ENCODE results near the gene KIF13A.
"Not testable (repeated sequence)": the region's sequence is repeated elsewhere in the genome, so short reads cannot be mapped to it uniquely, and the experiment has no call there.

KIF13A gene

GRCh38 chr6:17987447-17987696 lies at the start of gene KIF13A:
KIF13A (minus strand) TSS chr6:17987635; CDS start chr6:17987463, 172 bp downstream.
- no peak for DNase-seq

DNA sequence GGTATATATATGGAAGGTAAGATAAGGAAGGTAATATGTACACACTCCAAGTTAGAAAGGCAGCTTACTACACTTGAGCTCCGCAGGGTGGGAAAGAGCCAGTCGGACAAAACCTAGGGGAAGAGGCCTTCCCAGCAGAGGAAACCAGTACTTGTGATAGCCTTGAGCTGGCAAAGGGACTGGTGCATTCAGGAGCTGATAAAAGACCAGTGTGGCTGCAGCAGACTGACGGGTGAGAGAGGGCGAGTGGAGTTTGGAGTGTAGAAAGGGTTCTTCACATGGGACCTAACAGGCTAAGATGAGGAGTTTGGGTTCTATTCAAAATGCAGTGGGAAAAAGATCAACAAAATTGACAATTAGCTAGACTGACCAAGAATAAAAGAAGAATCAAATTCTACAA lies 49.3 kb upstream of the KIF13A start:
- no peak for DNase-seq

- DNase-seq = no peak
Observed at GRCh38 chr6:18035330-18035854, 48.0 kb upstream of the KIF13A start.

GRCh38 chr6:18034798-18035202 lies 47.4 kb upstream of the KIF13A start:
- DNase-seq = peak in 1 of 2 experiments; percentile 3

DNA sequence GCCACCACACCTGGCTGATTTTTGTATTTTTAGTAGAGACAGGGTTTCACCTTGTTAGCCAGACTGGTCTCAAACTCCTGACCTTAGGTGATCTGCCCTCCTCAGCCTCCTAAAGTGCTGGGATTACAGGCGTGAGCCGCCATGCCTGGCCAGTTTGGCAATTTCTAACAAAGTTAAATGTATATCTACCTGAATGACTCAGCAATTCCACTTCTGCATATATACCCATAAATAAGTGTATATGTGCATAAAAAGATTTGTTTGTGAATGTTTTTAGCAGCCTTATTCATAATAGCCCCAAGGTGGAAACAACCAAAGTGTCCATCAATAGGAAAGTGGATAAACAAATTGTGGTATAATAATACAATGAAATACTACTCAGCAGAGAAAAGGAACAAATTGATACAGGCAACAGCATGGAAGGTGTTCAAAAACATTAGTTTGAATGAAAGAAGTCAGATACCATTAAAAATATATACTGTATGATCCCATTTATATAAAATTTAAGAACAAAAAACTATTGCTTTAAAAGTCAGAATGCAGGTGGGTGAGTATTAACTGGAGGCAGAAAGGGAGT lies 44.3 kb upstream of the KIF13A start:
- DNase-seq = no peak

- DNase-seq = no peak
Observed at GRCh38 chr6:18031189-18031588, 43.8 kb upstream of the KIF13A start.

GRCh38 chr6:18028332-18028731 lies 40.9 kb upstream of the KIF13A start:
- no peak for DNase-seq

GRCh38 chr6:18025596-18025995 lies 38.2 kb upstream of the KIF13A start:
- no peak for DNase-seq

DNA sequence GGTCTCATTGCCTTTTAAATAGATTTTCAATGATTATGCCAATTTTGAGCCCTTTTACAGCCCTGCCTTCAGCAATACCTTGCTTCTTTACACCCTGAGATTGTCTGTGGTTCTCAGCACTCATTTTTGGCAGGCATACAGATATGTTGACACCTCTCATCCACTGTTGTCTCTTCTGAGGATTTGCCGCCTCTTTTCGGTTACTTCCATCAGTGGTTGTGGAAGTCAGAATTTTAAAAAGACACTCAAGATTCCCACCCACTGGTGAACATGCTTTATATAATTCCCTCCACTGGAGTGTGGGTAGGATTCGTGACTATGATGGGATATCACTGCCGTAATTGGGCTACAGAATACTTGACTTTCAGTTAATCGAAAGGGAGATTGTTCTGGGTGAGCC lies 37.4 kb upstream of the KIF13A start:
- DNase-seq = no peak

GRCh38 chr6:18023891-18024290 lies 36.5 kb upstream of the KIF13A start:
- no peak for DNase-seq

- peak in 1 of 2 experiments; percentile 11 for DNase-seq
Observed at GRCh38 chr6:18022398-18023231, 35.2 kb upstream of the KIF13A start.

- no peak for DNase-seq
Observed at GRCh38 chr6:18021166-18021850, 33.9 kb upstream of the KIF13A start.

- DNase-seq = not testable (repeated sequence)
Observed at GRCh38 chr6:18020545-18020944, 33.1 kb upstream of the KIF13A start.

GRCh38 chr6:18019539-18020534 lies 32.4 kb upstream of the KIF13A start:
- no peak for DNase-seq

DNA sequence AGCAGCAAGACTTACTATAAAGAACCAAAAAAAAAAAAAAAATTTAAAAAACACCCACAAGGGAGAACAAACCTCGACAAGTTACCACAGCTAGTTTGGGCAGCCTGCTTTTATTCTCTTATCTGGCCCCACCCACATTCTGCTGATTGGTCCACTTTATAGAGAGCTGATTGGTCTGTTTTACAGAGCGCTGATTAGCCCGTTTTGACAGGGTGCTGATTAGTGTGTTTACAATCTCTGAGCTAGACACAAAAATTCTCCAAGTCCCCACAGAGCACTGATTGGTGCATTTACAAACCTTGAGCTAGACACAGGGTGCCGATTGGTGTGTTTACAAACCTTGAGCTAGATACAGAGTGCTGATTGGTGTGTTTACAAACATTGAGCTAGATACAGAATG lies 31.7 kb upstream of the KIF13A start:
- not testable (repeated sequence) for DNase-seq

- DNase-seq = no peak
Observed at GRCh38 chr6:18016698-18017097, 29.3 kb upstream of the KIF13A start.

DNA sequence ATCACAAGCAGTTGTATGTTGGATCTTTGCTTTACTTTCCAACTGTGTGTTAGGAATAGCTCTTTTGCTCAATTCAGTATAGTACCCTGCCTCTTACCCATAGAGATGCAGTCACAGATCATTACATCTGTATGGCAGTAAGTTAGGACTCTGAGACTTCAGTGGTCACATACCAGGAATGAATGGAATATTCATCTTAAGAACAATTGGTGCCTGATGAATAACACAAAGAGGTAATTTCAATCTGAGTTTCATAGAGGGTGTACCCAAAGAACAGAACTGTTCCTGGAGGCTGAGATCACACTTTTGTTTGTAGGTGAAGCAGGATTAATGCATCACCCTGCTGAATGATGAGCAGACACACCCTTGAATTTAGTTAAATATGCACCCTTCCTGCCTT lies 28.7 kb upstream of the KIF13A start:
- no peak for DNase-seq

GRCh38 chr6:18011287-18011686 lies 23.9 kb upstream of the KIF13A start:
- no peak for DNase-seq

- DNase-seq = not testable (repeated sequence)
Observed at GRCh38 chr6:18010540-18010939, 23.1 kb upstream of the KIF13A start.

DNA sequence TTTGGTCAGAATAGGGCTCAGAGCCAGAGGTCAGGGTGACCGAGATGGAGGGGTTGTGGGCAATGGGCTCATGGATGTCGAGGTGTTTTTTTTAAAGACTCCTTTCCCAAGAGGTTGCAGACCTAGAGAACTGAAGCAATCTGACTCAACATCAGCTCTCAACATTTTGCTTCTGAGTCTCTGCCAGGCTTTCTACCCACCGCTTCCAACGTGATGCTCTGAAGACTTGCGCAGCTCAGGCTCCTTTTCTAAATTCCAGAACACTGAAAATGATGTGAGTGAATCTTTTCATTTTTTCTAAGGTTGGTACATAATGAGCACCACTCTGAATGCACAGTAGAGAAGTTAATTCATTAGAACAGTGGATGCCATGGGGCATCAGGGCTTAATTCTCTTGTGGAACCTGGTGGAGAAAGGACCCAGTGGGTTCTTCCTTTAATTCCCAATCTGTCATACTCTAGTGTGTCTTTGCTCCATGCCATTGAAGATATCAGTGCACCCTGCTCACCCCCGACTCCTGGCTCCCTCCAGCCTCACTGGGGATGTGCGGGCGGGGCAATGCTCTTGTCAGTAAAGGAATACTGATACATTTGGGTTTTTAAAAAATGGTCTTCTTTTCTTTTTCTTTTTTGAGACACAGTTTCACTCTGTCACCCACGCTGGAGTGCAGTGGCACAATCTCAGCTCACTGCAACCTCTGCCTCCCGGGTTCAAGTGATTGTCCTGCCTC lies 17.0 kb upstream of the KIF13A start:
- no peak for DNase-seq

DNA sequence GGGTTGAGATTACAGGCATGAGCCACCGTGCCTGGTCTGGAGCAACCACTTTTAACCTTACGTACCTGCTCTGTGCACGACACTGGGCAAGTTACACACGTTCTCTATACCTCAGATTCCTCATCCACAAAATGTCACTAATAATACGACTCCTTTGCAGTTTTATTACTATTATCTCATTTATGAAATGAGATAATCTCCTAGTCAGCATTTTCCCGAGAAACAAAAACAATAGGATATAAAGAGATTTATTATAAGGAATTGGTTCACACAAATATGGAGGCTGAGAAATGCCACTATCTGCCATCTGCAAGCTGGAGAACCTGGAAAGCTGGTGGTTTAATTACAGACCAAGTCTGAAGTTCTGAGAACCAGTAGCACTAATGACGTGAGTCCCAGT lies 12.0 kb upstream of the KIF13A start:
- no peak for DNase-seq

- DNase-seq = no peak
Observed at GRCh38 chr6:17998442-17998841, 11.0 kb upstream of the KIF13A start.
